Skin epidermis (tissue), 12 donors: ENCODE measurements around the gene ZFP64.
A peak's percentile ranks its signal among the peaks of the same experiment; 100 is the strongest.

Source experiments
- H3K27ac ChIP-seq, 21 experiments: fragments of 200-600 bp; sonication (generic) in 11 of 21; one replicate each; pipeline ENCODE4 v1.5.0; 2020; ENCODE audit warnings: mild to moderate bottlenecking in 3 of 21, inconsistent platforms in 2 of 21, moderate library complexity in 2 of 21
- H3K4me3 ChIP-seq, 7 experiments: fragments of 200-600 bp; sonication (generic) in 2 of 7; one replicate each; pipeline ENCODE4 v1.5.0; 2020; ENCODE audit warnings: inconsistent platforms in 2 of 7, mild to moderate bottlenecking in 2 of 7, moderate library complexity in 1 of 7

The ZFP64 gene

GRCh38 chr20:52207020-52207810, 15.6 kb upstream of the ZFP64 start:
- Histone ChIP-seq H3K27ac (no peak overlapping the region), H3K4me3 (no peak overlapping the region)

GRCh38 chr20:52204136-52204535, 12.6 kb upstream of the ZFP64 start:
- no peak overlapping the region for H3K4me3 ChIP-seq
- no peak overlapping the region for H3K27ac ChIP-seq

- peak overlapping the region in 1 of 21 experiments; percentile 13 for H3K27ac ChIP-seq
- no peak overlapping the region for H3K4me3 ChIP-seq
These were observed 9.8 kb upstream of the ZFP64 start for GRCh38 chr20:52201395-52201794.

GRCh38 chr20:52200870-52201269, 9.3 kb upstream of the ZFP64 start:
- Histone ChIP-seq H3K4me3 (no peak overlapping the region), H3K27ac (peak overlapping the region in 1 of 21 experiments; percentile 13)

DNA sequence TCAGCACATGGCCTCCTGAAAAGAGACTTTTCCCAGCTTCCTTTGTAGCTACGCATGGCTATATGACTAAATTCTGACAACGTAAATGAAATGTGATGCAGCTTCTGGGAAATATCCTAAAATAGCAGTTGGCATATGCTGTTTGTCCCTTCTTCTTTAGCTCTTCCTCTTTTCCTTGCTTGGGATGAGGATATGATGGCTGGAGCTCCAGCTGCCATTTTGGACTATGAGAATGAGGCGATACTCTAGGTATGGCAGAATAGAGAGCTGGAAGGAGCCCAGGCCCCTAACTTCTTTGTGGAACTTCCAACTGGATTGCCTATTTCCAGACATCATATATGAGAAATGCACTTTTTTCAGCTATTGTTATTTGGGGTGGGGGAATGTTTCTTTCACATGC, 5.3 kb upstream of the ZFP64 start:
- no peak overlapping the region for H3K27ac ChIP-seq
- H3K4me3 ChIP-seq: no peak overlapping the region

- no peak overlapping the region for H3K27ac ChIP-seq
These were observed 2.4 kb upstream of the ZFP64 start for GRCh38 chr20:52193886-52194545.

DNA sequence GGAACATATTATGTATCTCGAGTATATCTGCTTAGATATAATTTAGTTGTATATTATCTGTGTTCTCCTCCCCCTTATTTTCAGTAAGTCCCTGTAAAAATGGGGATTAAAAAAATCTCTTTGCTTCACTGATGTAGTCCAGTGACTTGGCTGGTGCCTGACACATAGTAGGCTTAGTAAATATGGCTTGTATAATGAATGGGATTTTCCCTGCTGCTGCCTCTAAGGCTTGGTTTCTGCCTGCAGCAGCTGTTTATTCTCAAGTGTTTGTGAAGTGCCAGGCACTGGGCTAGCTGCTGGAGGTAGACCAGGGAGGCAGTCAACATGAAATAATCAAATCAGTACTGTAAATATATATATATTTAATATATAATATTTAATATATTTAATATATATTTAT, 1.6 kb upstream of the ZFP64 start:
- Histone ChIP-seq H3K27ac (no peak overlapping the region), H3K4me3 (no peak overlapping the region)

More at GRCh38 chr20:52193886-52194545, 2.4 kb upstream of the ZFP64 start:
- H3K4me3 ChIP-seq: no peak overlapping the region

- H3K27ac ChIP-seq: peak overlapping the region in 3 of 21 experiments; percentile 80 to 97 (median 92)
- H3K4me3 ChIP-seq: peak overlapping the region in 3 of 7 experiments; percentile 86 to 97 (median 92)
These were observed 1.1 kb upstream of the ZFP64 start for GRCh38 chr20:52192719-52193007.

DNA sequence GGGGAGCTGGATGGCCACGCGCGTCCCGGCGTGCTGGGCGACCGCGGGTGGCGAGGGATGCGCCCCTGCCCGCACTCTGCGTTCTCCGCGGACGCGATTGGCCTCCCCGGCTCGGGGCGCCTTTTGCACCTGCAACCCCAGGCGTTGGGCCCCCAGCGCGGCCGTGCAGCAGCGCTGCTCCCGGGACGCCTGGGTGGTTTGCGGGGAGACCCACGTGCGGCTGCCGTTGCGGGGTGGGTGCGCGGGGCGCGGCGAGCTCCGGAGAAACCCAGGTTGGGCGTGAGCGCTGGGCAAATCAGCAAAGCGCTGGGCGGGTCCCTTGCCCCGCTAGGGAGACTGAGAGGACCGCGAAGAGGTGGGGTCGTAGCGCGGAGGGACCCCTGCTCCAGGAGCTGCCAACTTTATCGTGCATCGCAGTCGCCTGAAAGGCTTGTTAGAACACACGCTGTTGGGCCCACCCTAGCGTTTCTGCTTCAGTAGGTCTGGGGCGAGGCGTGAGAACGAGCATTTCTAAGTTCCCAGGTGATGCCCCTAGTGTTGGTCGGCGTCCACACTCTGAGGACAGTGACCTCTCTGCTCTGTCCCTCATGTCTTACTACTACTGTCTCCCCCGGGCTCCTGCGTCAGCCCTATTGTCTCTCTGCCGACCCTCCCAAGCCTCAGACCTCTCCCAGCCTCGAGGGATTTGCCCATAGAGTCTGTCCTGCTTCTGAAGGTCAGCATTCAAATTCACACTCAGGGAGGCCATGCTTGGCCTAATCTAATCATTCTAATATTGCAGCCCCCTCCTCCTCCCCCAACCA, 538 bp upstream of the ZFP64 start:
- H3K27ac ChIP-seq: peak overlapping the region; percentile 75 to 99 (median 92)

GRCh38 chr20:52190437-52191131, 995 bp downstream of the ZFP64 start:
- peak overlapping the region; percentile 75 to 99 (median 92) for H3K27ac ChIP-seq
- peak overlapping the region; percentile 63 to 97 (median 91) for H3K4me3 ChIP-seq

More for the DNA sequence above, 538 bp upstream of the ZFP64 start:
- H3K4me3 ChIP-seq: peak overlapping the region; percentile 63 to 97 (median 91)

GRCh38 chr20:52181766-52182165, 9.8 kb downstream of the ZFP64 start:
- H3K4me3 ChIP-seq: no peak overlapping the region
- no peak overlapping the region for H3K27ac ChIP-seq

DNA sequence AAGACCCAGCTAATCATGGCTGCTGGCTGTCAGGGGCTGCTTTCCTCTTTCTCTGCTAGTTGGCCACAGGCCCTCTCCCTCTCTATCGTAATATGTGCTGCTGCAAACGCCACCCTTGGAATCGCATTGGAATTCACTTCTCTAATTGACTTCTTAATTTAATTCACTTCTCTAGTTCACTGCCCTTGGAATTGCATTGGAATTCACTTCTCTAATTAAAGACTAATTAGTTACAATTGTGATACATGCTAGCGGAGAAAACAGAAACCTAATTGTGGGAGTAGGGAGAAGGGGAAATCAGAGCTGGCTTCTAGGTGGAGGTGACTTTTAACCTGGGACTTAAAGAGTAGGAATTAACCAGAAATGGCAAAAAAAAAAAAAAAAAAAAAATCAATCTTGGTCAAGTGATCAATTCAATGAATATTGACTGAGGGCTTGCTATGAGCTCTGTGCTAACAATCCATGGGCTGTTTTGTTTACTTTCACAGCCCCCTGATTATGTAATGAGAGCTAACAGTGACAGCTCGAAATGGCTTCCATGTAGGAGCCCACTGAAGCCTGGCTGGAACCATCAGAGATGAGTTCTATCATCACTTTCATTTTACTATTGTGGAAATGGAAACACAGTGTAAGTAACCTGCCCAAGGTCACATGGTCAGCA, 11.3 kb downstream of the ZFP64 start:
- no peak overlapping the region for H3K4me3 ChIP-seq
- peak overlapping the region in 1 of 21 experiments; percentile 18 for H3K27ac ChIP-seq

GRCh38 chr20:52179331-52180179, 12.0 kb downstream of the ZFP64 start:
- Histone ChIP-seq H3K4me3 (no peak overlapping the region), H3K27ac (peak overlapping the region in 1 of 21 experiments; percentile 18)

DNA sequence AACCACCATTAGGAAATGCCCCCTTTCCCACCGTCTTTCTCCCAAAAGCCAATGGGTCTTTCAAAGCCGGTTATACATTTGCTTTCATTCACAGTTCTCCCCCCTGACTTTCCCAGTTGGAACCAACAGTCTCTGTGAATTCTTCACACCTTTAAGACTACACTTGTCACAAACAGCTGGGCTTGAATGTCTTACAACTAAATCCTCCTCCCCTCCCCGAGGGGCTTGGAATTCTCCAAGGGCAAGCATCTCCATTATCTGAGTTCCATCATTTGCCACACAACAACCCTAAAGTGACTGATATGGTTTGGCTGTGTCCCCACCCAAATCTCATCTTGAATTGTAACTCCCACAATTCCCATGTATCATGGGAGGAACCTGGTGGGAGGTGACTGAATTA, 12.9 kb downstream of the ZFP64 start:
- Histone ChIP-seq H3K4me3 (no peak overlapping the region), H3K27ac (no peak overlapping the region)

DNA sequence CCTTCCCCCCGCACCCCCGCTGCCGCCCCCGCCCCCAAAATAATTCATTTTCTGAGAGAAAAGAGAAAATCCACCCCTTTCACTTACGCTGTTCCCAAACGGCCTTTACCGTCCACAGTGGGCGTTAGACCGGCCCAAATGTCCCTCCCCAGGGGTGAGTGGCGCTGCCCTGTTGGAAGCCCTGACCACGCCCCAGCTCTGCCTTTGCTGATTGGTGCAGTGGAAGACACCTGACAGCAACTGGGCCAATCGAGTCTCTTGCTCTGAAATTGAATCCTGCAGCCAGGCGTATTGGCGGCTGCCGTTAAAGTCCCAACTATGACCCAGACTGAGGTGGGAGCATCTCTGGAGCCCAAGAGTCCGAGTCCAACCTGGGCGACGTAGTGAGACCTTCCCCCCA, 15.7 kb downstream of the ZFP64 start:
- H3K4me3 ChIP-seq: no peak overlapping the region
- H3K27ac ChIP-seq: no peak overlapping the region

- H3K27ac ChIP-seq: no peak overlapping the region
- H3K4me3 ChIP-seq: no peak overlapping the region
These were observed 19.1 kb downstream of the ZFP64 start for GRCh38 chr20:52172392-52173047.

- Histone ChIP-seq H3K4me3 (no peak overlapping the region), H3K27ac (no peak overlapping the region)
These were observed 20.6 kb downstream of the ZFP64 start for GRCh38 chr20:52171025-52171424.

GRCh38 chr20:52168116-52168515, 23.5 kb downstream of the ZFP64 start:
- no peak overlapping the region for H3K27ac ChIP-seq
- no peak overlapping the region for H3K4me3 ChIP-seq
